AG09309 (cell line): ENCODE results near the gene SMOC1.

Experiments used
- DNase-seq: peaks from one replicate; pipeline ENCODE4 v3.0.0-alpha.2; 2010; ENCODE audit warnings: low read depth
- H3K4me3 ChIP-seq: 2 replicates; pipeline ENCODE4 v1.5.1; 2011; ENCODE audit warnings: mild to moderate bottlenecking, low read depth, low read length, moderate library complexity; ENCODE audit not compliant: control insufficient read depth
- TF ChIP-seq, protein P1 (sequence below): IDR thresholded peaks from 2 replicates; pipeline ENCODE4 v1.5.1; 2011; ENCODE audit warnings: mild to moderate bottlenecking, low read depth, low read length, inconsistent platforms; ENCODE audit not compliant: insufficient read depth, control insufficient read depth; ENCODE audit errors: missing control alignments

SMOC1 gene

DNA sequence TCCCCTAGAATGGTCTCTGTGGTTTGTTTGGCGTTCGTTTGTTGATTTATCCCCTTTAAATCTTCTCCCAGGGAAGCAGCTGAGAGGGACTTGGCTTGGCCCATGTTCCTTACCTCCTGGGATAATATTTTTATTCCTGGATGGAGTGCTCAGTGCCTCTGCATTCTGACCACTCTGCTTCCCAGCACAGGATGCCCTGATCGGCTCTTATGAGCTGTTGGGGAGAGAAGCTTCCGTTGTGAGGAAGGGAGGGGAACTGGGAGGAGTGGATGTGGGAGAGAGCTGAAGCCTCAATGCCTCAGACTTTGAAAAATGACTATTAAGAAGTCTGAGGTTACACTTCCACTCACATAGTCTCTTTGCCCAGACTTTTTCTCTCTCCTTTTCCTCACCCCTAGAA lies 114.8 kb downstream of the SMOC1 start:
- TF ChIP-seq, protein P1, sequence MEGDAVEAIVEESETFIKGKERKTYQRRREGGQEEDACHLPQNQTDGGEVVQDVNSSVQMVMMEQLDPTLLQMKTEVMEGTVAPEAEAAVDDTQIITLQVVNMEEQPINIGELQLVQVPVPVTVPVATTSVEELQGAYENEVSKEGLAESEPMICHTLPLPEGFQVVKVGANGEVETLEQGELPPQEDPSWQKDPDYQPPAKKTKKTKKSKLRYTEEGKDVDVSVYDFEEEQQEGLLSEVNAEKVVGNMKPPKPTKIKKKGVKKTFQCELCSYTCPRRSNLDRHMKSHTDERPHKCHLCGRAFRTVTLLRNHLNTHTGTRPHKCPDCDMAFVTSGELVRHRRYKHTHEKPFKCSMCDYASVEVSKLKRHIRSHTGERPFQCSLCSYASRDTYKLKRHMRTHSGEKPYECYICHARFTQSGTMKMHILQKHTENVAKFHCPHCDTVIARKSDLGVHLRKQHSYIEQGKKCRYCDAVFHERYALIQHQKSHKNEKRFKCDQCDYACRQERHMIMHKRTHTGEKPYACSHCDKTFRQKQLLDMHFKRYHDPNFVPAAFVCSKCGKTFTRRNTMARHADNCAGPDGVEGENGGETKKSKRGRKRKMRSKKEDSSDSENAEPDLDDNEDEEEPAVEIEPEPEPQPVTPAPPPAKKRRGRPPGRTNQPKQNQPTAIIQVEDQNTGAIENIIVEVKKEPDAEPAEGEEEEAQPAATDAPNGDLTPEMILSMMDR: no peak
- no peak for DNase-seq
- no peak overlapping the region for H3K4me3 ChIP-seq

- no peak overlapping the region for H3K4me3 ChIP-seq
- no peak for DNase-seq
- TF ChIP-seq, protein P1: no peak
Measured at GRCh38 chr14:69996216-69996615, 117.0 kb downstream of the SMOC1 start.

GRCh38 chr14:69997849-69998248 lies 118.6 kb downstream of the SMOC1 start:
- no peak overlapping the region for H3K4me3 ChIP-seq
- TF ChIP-seq, protein P1: no peak
- DNase-seq: no peak

DNA sequence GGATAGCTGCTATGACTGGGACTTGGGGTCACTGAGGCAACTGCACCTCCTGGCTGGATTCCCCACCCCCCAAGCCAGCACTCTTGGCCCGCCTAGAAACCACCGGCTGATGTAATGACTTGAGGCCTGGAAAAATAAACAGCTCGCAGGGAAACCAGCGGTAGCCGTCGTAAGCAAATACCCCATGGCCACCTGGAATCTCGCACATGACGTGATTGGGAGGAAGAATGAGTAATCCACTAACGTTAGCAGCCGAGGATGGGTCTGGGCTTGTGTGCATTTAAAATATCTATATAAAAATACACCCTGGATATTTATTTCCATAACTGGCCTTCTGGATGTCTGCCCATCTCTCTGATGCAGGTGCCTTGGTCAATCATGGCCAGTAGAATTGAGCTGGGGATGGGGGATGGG lies 120.1 kb downstream of the SMOC1 start:
- no peak overlapping the region for H3K4me3 ChIP-seq
- TF ChIP-seq, protein P1: no peak
- no peak for DNase-seq

- DNase-seq: no peak
- TF ChIP-seq, protein P1: no peak
- H3K4me3 ChIP-seq: no peak overlapping the region
Measured at GRCh38 chr14:70000601-70001000, 121.4 kb downstream of the SMOC1 start.

DNA sequence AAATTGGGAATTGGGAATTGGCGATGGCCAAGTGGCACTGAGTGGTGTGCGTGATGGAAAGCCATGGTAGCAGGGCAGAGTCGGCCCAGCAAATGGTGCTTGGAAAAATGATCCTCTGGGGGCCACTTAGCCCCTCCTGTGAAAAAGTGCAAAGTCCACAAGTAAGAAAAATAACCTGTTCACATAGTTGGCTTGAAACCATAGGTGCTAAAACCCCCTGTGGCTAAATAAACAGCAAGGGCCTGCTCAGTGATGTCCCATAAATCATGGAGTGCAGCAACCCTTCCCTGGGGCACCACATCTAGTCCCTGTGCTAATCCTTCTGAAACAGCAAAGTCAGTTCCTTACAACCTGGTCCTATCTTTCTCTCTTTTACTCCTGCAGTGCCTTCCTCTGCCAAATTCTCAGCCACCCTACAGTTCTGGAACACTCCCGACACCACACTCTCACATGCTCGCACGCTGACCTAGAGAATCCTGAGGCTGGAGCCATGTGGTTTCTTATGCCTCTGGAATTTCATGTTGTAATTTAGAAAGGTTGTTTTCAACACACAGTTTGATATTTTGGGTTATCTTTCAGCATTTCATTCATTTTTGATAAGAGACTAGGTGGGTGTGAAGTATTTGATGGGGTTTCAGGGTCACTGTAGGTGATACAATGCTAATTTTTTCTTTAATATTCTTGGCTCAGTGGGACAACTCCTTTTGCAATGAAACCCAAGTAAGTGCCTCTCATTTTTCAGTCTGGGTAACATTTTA lies 123.6 kb downstream of the SMOC1 start:
- no peak for DNase-seq
- TF ChIP-seq, protein P1: no peak
- no peak overlapping the region for H3K4me3 ChIP-seq

GRCh38 chr14:70004791-70005190 lies 125.6 kb downstream of the SMOC1 start:
- no peak for DNase-seq
- TF ChIP-seq, protein P1: no peak

More at GRCh38 chr14:70004791-70005190, 125.6 kb downstream of the SMOC1 start:
- H3K4me3 ChIP-seq: no peak overlapping the region
